Measurements from ENCODE around the gene C1orf115. TPM values are rescaled to one million over a fixed set of nuclear protein-coding genes. Genes with fewer than 3 reads are reported as not detected.
"Not testable (repeated sequence)": the region's sequence is repeated elsewhere in the genome, so short reads cannot be mapped to it uniquely, and the experiment has no call there.

C1orf115 gene
- polyA plus RNA-seq, 4 donors, result 7.4 to 27.7 (median 22.2) TPM

DNA sequence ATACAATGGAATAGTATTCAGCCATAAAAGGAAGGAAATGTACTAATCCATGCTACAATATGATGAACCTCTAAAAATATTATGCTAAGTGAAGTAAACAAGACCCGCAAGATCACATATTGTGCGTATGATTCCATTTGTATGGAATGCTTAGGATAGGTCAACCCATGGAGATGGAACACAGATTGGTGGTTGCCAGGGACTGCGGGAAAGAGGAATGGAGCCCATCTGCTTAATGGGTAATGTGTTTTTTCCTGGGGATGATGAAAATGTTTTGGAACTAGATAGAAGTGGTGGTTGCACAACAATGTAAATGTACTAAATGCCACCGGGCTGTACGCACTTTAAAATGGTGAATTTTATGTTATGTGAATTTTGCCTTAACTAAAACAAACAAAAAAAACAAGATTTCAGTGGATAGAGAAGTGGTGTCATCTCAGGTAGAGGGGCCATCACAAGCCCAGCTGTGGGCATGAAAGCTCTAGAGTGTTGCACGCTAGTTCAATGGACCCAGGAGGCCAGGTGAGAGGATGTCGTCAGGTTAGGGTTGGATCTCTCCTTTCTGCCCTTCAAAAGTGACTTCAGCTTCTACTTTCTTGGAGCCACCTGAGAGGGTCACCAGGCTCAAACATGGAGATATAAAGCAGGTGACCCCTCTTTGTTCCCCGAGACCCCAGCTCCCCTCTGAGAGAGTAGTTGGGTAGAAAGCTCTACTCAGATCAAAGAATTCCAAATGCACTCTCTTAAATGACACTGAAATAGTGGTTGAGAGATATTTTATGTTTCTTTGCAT, 2.5 kb downstream of the C1orf115 start:
- no peak for DNase-seq (ENCODE audit: low read depth in 4 of 4, low spot score in 3 of 4)

- no peak for DNase-seq (ENCODE audit: low read depth in 4 of 4, low spot score in 3 of 4)
Measured at GRCh38 chr1:220694866-220695382, 4.8 kb downstream of the C1orf115 start.

- no peak for DNase-seq (ENCODE audit: low read depth in 4 of 4, low spot score in 3 of 4)
Measured at GRCh38 chr1:220695426-220695825, 5.3 kb downstream of the C1orf115 start.

GRCh38 chr1:220696226-220696862, 6.2 kb downstream of the C1orf115 start:
- DNase-seq (ENCODE audit: low read depth in 4 of 4, low spot score in 3 of 4), result no peak

- DNase-seq (ENCODE audit: low read depth in 4 of 4, low spot score in 3 of 4), result no peak
Measured at GRCh38 chr1:220696863-220697231, 6.7 kb downstream of the C1orf115 start.

DNA sequence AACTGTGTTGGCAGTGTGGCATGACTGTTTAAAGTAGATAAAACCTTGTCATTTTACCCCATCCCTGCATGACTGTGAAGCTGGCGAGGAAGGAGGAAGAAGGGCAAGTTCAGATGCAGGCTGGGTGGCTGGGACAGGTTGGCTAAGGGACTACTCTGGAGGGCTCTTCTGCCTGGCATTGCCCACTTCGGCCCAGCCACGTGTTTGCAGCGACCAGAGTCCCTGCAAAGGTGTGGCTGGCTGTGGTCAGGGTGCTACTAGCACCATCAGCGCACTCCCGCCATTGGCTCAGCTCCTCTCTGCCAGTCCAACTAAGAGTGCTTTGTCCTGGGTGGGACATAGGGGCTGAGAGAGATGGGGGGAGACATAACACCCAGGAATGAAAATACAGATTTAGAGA, 7.2 kb downstream of the C1orf115 start:
- no peak for DNase-seq (ENCODE audit: low read depth in 4 of 4, low spot score in 3 of 4)

GRCh38 chr1:220698607-220699016, 8.4 kb downstream of the C1orf115 start:
- DNase-seq (ENCODE audit: low read depth in 4 of 4, low spot score in 3 of 4), result no peak

DNA sequence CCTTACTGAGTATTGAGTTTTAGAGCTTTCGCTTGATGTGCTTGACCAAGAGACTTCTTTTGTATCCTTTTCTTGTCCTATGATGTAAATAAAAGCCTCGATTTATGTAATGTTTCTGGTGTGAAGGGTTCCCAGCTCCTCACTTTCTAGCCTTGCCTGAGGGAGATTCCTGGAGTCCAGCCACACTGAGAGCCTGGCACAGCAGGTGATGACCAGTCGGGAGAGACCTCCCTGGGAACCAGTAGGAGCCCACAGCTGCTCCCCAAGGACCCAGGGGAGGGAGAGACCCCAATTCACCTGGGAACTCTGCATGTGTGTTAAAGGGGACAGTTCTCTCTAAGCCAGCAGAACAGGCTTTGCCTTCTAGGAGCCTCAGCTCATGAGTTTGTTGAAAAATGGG, 8.9 kb downstream of the C1orf115 start:
- no peak for DNase-seq (ENCODE audit: low read depth in 4 of 4, low spot score in 3 of 4)

GRCh38 chr1:220700556-220701179, 10.5 kb downstream of the C1orf115 start:
- DNase-seq (ENCODE audit: low read depth in 4 of 4, low spot score in 3 of 4), result no peak

GRCh38 chr1:220701974-220702373, 11.8 kb downstream of the C1orf115 start:
- DNase-seq (ENCODE audit: low read depth in 4 of 4, low spot score in 3 of 4), result no peak

GRCh38 chr1:220702733-220703270, 12.6 kb downstream of the C1orf115 start:
- DNase-seq (ENCODE audit: low read depth in 4 of 4, low spot score in 3 of 4), result no peak

DNA sequence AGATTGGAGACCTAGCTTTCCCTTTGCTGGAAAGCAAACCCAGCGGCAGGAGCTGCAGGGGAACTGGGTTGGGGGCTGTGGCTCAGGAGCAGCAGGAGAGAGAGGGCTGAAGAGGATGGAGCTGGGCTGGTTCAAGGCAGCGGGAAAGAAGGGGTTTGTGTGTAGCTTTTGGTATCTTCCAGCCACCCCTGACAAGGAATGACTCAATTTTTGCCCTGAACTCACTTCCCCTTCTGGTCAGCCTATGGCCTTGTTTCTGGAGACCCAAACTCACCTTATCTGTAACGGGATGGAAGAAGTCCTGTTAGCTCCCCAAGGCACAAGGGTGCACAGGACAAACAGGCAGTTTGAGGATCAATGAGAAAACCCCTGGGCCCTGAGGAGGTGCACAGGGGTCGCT, 13.1 kb downstream of the C1orf115 start:
- DNase-seq (ENCODE audit: low read depth in 4 of 4, low spot score in 3 of 4), result no peak

GRCh38 chr1:220705782-220706181, 15.6 kb downstream of the C1orf115 start:
- DNase-seq (ENCODE audit: low read depth in 4 of 4, low spot score in 3 of 4), result no peak

- no peak for DNase-seq (ENCODE audit: low read depth in 4 of 4, low spot score in 3 of 4)
Measured at GRCh38 chr1:220706480-220706879, 16.3 kb downstream of the C1orf115 start.

DNA sequence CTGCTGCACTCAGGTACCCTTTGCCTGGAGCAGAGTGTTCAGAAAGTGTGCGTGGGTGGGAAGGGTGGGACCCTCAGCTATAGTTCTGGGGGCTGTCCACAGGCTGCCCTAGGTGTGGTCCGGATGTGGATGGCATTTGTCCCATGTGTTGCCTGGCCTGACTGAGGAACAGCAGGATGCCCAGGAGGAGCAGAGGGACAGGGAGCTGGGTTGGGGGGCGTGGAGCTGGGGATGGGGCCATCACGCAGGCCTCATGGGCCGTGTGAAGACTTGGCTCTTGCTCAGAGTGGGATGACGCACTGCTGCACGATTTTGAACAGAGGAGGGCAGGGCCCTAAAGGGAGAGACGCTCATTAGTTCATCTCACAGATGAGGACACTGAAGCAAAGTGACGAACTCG, 17.0 kb downstream of the C1orf115 start:
- no peak for DNase-seq (ENCODE audit: low read depth in 4 of 4, low spot score in 3 of 4)

GRCh38 chr1:220708244-220708643, 18.1 kb downstream of the C1orf115 start:
- no peak for DNase-seq (ENCODE audit: low read depth in 4 of 4, low spot score in 3 of 4)

GRCh38 chr1:220708936-220709801, 19.0 kb downstream of the C1orf115 start:
- DNase-seq (ENCODE audit: low read depth in 4 of 4, low spot score in 3 of 4), result no peak

DNA sequence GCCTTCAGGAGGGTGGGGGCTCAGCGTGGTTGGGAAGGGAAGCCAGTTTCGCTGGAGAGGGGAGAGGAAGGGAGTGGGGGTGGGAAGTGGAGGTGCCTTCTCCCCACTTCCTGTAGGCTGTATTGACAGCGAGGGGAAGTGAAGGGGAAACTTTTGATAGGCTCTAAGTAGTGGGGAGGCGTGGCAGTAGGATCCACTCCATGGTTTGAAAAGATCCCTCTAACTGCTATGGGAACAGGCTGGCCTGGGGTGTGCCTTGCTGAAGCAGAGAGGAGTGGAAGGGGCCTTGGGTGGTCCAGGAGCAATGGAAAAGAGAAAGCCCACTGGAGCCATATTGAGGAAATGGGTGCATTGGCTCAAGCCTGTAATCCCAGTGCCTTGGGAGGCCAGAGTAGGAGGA, 20.2 kb downstream of the C1orf115 start:
- no peak for DNase-seq (ENCODE audit: low read depth in 4 of 4, low spot score in 3 of 4)

DNA sequence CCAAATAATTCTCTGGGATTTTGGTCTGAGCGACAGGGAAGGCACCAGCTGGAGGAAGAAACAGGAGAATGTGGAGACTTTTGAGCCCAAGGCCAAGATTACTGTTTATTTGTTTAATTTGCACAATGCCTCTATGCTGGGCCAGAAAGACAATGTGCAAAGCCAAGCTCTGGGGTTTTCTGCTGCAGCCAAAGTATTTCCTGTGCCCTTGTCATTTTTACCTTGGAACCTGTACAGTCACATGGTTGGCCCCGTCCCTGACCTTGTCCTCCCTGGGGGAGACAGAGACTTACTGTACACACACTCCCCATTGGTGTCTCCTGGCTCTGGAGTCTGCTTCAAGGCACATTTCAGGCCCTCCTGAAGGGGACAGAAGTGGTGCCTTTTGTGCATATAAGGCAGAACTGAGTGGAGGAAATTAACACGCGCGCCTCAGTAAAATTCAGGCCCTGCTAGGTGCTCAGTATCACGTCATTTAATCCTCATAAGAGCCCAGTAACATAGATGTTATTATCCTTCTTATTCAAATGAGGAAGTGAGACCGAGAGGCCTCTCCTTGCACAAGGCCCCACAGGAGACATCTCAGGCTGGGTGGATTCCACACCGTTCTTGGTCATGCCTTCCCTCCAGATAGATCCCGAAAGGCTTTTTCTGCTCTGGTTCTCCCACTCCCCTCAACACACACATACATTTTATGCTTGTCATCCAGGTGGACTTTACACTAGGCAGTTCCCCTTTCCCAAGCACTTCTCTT, 21.1 kb downstream of the C1orf115 start:
- DNase-seq (ENCODE audit: low read depth in 4 of 4, low spot score in 3 of 4), result no peak

GRCh38 chr1:220715986-220716385, 25.8 kb downstream of the C1orf115 start:
- DNase-seq (ENCODE audit: low read depth in 4 of 4, low spot score in 3 of 4), result not testable (repeated sequence)

Data from left renal pelvis (tissue), 4 donors.